ACC112 (cell line): Measurements from ENCODE around the gene NCCRP1.

ENCODE experiments used
- H2AFZ ChIP-seq: fragments of 200-600 bp; sonication (generic); one replicate; pipeline ENCODE4 v1.6.0; 2017; ENCODE audit warnings: antibody characterized with exemption, low read length; ENCODE audit not compliant: unreplicated experiment
- H3K27ac ChIP-seq: fragments of 200-600 bp; sonication (generic); 2 replicates; pipeline ENCODE4 v1.5.1; 2014; ENCODE audit warnings: low read depth, mild to moderate bottlenecking, antibody characterized with exemption, low read length, moderate library complexity
- H3K27me3 ChIP-seq: fragments of 200-600 bp; sonication (generic); 2 replicates; pipeline ENCODE4 v1.6.1; 2014; ENCODE audit warnings: mild to moderate bottlenecking, antibody characterized with exemption, low read length, moderate library complexity, mixed read lengths; ENCODE audit not compliant: insufficient read depth
- H3K36me3 ChIP-seq: fragments of 200-600 bp; sonication (generic); 2 replicates; pipeline ENCODE4 v1.6.1; 2016; ENCODE audit warnings: mild to moderate bottlenecking, antibody characterized with exemption, low read length, moderate library complexity, mixed read lengths; ENCODE audit not compliant: insufficient read depth
- H3K4me1 ChIP-seq: fragments of 200-600 bp; sonication (generic); one replicate; pipeline ENCODE4 v1.6.1; 2016; ENCODE audit warnings: low read length, mixed read lengths; ENCODE audit not compliant: insufficient read depth, unreplicated experiment, control insufficient read depth
- H3K4me3 ChIP-seq: fragments of 200-600 bp; sonication (generic); 2 replicates; pipeline ENCODE4 v1.5.1; 2014; ENCODE audit warnings: mild to moderate bottlenecking, low read depth, low read length
- H3K79me2 ChIP-seq: fragments of 200-600 bp; sonication (generic); one replicate; pipeline ENCODE4 v1.6.0; 2016; ENCODE audit warnings: low read length; ENCODE audit not compliant: control insufficient read depth, unreplicated experiment, insufficient read depth

Gene NCCRP1

GRCh38 chr19:39166571-39167391 lies 30.0 kb upstream of the NCCRP1 start:
- Histone ChIP-seq H2AFZ (no peak overlapping the region), H3K4me1 (no peaks in the 10 kb centered on the region), H3K79me2 (no peaks in the 10 kb centered on the region), H3K36me3 (no peaks in the 10 kb centered on the region), H3K4me3 (no peak overlapping the region), H3K27ac (no peak overlapping the region), H3K27me3 (no peaks in the 10 kb centered on the region)

GRCh38 chr19:39167461-39168257 lies 29.1 kb upstream of the NCCRP1 start:
- Histone ChIP-seq H3K27ac (no peak overlapping the region), H3K4me3 (no peak overlapping the region), H2AFZ (no peak overlapping the region)

DNA sequence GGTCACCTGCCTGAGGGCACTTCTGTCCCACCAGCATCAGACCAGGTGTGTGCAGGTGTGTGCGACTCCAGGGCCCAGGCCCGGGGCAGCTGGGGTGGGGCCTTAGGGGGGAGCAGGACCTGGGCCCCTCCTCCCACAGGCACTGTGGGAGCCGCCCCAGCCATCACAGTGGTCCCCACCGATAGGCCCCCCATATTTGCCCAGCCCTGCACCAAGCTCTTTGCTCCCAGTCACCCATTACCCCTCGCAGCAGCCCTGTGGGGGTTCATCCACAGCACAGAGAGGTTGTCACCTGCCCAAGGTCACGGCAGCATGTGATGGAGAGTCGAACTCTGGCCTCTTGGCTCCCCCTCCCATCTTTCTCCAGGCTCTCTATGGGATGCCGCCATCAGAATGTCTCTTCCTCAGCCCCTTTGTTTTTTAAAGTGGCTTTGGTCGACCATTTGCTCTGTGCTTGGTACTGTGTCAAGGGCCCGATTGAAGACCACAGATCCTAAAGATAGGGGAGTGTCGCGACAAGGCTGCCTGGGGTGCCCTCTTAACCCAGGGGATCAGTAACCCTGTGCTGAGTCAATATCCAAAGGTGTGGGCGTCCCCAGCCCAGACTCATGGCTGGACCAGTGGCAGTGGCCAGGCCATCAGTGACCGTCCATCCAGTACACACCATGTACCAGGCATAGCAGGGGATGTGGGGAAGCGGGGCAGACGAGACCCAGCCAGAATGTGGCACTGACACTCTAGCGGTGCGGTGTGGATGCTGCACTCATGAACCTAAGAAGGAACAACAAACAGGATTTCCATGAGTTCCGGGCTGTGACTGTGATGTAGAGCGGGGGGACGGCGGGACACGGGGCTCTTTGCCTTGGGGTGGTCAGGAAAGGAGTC lies 28.3 kb upstream of the NCCRP1 start:
- Histone ChIP-seq H2AFZ (no peak overlapping the region), H3K27ac (no peak overlapping the region), H3K4me3 (no peak overlapping the region), H3K79me2 (no peaks in the 10 kb centered on the region), H3K36me3 (no peaks in the 10 kb centered on the region), H3K27me3 (no peaks in the 10 kb centered on the region), H3K4me1 (no peaks in the 10 kb centered on the region)

More at GRCh38 chr19:39167461-39168257, 29.1 kb upstream of the NCCRP1 start:
- H3K36me3 ChIP-seq, result no peaks in the 10 kb centered on the region
- no peaks in the 10 kb centered on the region for H3K79me2 ChIP-seq
- no peaks in the 10 kb centered on the region for H3K4me1 ChIP-seq
- no peaks in the 10 kb centered on the region for H3K27me3 ChIP-seq

DNA sequence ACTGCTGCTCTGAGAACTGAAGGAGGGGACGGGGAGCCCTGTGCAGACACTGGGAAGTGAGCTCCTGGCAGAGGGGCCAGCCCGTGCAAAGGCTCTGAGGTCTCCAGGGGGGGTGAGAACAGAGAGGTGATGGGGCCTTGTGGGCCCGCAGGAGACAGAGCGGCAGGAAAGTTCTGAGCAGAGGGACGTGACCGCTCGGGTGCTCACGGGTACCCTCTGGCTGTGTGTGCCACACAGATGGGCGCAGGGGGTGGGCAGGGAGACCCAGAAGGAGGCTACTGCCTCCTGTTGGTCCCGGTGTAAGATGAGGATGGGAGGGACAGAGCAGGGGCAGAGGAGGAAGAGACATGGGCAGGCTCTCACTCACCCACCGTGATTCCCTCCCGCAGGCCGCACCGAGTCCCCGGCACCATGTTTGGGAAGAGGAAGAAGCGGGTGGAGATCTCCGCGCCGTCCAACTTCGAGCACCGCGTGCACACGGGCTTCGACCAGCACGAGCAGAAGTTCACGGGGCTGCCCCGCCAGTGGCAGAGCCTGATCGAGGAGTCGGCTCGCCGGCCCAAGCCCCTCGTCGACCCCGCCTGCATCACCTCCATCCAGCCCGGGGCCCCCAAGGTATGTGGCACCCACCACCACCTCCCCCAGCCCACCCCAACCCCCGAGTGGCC lies 27.5 kb upstream of the NCCRP1 start:
- no peaks in the 10 kb centered on the region for H3K4me1 ChIP-seq
- H2AFZ ChIP-seq, result no peak overlapping the region
- H3K27me3 ChIP-seq, result no peaks in the 10 kb centered on the region
- H3K4me3 ChIP-seq, result no peak overlapping the region
- H3K27ac ChIP-seq, result no peak overlapping the region
- no peaks in the 10 kb centered on the region for H3K79me2 ChIP-seq
- no peaks in the 10 kb centered on the region for H3K36me3 ChIP-seq

DNA sequence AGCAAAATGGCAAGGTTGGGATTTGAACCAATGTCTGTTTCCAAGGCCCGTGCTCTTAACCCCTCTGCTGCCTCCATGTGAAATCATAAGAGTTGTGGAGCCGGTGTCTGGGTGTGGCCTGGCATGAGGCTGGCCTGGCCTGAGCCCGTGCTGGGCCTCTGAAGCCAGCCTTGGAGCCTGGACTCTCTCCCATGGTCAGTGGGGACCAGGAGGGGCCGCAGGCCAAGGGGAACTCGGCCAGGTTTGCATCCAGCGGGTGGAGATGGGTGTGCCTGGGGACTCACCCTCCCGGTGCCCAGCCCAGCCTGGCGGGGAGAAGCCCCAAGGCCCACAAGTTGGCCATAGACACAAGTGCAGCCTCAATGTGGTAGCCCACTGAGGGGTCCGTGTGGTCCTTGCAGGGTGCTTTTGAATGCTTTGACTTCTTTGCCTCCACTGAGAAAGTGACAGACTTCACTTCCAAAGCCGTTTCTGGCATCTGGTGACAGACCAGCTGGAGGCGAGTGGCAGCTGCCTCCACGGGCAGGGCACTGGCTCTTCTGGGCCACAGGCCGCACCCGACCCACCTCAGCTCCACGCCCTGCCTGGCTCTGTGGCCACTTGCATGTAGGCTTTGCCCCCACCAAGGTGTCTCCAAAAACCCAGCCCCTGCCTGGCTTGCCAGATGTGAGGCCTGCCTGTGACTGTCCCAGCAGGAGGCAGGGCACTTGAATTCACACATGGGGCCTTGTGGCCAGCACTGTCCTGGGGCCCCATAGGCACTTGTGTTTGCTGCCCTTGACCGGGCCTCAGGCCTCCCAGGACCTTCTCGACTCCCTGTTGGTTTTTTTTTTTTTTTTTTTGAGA lies 26.2 kb upstream of the NCCRP1 start:
- H3K27me3 ChIP-seq, result no peaks in the 10 kb centered on the region
- H3K4me1 ChIP-seq, result no peaks in the 10 kb centered on the region
- H3K36me3 ChIP-seq, result no peaks in the 10 kb centered on the region
- no peak overlapping the region for H3K27ac ChIP-seq
- no peak overlapping the region for H3K4me3 ChIP-seq
- no peak overlapping the region for H2AFZ ChIP-seq
- H3K79me2 ChIP-seq, result no peaks in the 10 kb centered on the region

DNA sequence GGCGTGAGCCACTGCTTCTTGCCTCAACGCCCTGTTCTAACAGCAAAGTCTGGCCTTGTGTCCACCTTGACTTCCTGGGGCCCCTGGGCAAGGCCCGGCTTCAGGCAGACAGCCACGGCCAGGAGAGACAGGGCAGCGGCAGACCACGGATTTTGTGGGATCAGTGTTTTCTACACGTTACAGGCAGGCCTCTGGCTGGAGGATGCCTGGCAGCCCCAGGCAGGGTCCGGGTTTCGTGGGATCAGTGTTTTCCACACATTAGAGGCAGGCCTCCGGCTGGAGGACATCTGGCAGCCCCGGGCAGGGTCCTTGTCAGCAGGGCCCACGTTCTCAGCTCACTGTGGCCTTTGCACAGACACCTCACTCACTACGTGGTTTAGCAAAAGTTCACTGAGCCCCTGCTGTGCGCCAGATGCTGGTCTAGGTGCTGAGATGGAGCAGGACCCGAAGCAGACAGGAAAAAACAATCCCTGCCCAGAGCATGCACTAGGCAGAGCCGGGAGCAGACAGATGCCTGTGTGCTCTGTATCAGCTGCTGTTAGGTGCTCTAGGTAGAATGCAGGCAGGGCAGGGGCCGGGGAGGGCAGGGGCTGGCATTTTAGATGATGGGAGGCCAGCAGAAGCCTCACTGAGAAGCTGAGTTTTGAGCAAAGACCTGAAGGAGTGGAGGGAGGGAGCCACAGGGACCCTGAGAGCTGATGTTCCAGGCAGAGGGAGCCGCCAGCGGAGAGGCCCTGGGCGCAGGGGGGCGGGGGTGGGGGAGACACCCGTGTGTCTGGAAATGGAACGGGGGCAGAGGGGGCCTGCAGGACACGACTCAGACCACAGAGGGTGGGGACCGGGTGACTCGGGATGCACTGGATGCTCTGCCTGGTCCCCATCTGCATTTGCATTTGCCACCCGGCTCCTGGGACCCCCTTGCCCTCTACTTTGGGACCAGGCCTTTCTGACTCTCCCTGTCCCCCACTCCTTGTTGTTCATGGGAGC lies 25.0 kb upstream of the NCCRP1 start:
- H3K79me2 ChIP-seq, result no peaks in the 10 kb centered on the region
- no peaks in the 10 kb centered on the region for H3K36me3 ChIP-seq

DNA sequence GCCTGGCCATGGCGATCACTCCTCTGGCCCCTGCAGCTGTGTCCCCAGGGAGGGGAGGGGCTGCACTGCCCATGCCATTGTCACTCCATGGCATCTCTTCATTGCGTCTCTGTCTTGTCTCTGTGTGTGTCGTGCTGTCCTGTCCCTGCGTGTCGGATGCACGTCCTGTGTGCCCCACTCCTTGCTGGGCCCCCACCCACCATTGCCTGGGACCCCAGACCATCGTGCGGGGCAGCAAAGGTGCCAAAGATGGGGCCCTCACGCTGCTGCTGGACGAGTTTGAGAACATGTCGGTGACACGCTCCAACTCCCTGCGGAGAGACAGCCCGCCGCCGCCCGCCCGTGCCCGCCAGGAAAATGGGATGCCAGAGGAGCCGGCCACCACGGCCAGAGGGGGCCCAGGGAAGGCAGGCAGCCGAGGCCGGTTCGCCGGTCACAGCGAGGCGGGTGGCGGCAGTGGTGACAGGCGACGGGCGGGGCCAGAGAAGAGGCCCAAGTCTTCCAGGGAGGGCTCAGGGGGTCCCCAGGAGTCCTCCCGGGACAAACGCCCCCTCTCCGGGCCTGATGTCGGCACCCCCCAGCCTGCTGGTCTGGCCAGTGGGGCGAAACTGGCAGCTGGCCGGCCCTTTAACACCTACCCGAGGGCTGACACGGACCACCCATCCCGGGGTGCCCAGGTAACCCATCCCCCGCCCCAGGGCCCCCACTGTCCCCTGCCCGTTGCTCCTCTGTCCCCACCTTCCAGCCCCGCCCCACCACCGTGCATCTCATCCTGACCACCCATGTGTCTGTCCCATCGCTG lies 23.9 kb upstream of the NCCRP1 start:
- no peak overlapping the region for H2AFZ ChIP-seq
- H3K27me3 ChIP-seq, result no peaks in the 10 kb centered on the region
- no peaks in the 10 kb centered on the region for H3K4me1 ChIP-seq
- no peaks in the 10 kb centered on the region for H3K36me3 ChIP-seq
- no peaks in the 10 kb centered on the region for H3K79me2 ChIP-seq
- H3K4me3 ChIP-seq, result no peak overlapping the region
- H3K27ac ChIP-seq, result no peak overlapping the region

More for the DNA sequence above, 25.0 kb upstream of the NCCRP1 start:
- no peaks in the 10 kb centered on the region for H3K4me1 ChIP-seq
- no peak overlapping the region for H3K4me3 ChIP-seq
- H3K27ac ChIP-seq, result no peak overlapping the region
- no peaks in the 10 kb centered on the region for H3K27me3 ChIP-seq
- H2AFZ ChIP-seq, result no peak overlapping the region

DNA sequence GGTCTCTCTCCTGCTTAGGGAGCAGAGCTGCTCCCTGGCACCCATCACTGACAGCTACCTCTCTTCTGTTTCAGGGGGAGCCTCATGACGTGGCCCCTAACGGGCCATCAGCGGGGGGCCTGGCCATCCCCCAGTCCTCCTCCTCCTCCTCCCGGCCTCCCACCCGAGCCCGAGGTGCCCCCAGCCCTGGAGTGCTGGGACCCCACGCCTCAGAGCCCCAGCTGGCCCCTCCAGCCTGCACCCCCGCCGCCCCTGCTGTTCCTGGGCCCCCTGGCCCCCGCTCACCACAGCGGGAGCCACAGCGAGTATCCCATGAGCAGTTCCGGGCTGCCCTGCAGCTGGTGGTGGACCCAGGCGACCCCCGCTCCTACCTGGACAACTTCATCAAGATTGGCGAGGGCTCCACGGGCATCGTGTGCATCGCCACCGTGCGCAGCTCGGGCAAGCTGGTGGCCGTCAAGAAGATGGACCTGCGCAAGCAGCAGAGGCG lies 23.2 kb upstream of the NCCRP1 start:
- no peaks in the 10 kb centered on the region for H3K27me3 ChIP-seq
- H3K4me1 ChIP-seq, result no peaks in the 10 kb centered on the region
- H3K27ac ChIP-seq, result no peak overlapping the region
- H3K36me3 ChIP-seq, result no peaks in the 10 kb centered on the region
- no peaks in the 10 kb centered on the region for H3K79me2 ChIP-seq
- no peak overlapping the region for H3K4me3 ChIP-seq
- H2AFZ ChIP-seq, result no peak overlapping the region
